ENCODE data around the gene MVD.

The MVD gene

DNA sequence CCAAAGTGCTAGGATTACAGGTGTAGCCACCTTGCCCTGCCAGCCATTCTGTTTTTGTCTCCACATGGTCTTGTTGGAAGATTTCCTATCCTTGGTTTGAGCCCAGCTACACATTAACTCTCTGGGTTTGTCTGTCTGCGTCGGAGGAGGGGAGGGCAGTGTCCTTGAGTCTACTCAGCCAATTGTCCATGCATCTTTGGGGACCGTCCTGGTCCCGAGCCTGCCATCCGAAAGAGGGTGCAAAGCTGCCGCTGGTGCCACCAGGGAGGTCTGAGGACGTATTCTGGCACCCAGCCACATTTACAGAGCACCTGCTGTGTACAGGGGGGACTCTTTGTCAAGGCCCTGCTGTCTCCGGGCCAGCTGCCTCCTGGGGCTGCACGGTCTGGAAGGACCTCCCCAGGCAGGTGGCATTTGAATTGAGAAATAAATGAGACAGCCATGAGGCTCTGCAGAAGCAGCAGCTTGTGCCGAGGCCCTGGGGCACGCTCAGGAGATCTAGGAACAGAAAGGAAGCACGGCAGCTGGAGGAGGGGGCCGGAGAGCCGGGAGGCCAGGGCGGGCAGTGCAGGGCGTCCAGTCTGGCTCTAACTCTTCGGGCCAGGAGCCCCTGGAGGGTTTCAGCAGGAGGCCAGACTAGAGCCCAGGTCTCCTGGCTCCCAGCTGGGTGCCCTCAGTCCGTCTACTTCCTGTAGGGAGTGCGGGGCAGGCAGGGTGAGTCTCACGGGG is 13.5 kb downstream of the MVD start:
- peaks cover 2% of the 10 kb centered on the region for H3K36me3 Mint-ChIP-seq
- H3K27me3 Mint-ChIP-seq = no peaks in the 10 kb centered on the region
- H3K4me3 Mint-ChIP-seq = peak overlapping the region; percentile 89
- peaks cover 17% of the 10 kb centered on the region for H3K4me1 Mint-ChIP-seq (ENCODE audit: low read depth)
- no peaks in the 10 kb centered on the region for H3K9me3 Mint-ChIP-seq (ENCODE audit: low read depth)
- peak overlapping the region; percentile 81 for H3K27ac Mint-ChIP-seq

- H3K27ac Mint-ChIP-seq = no peak overlapping the region
- H3K36me3 Mint-ChIP-seq = peaks cover 2% of the 10 kb centered on the region
- H3K9me3 Mint-ChIP-seq (ENCODE audit: low read depth) = no peaks in the 10 kb centered on the region
- H3K4me3 Mint-ChIP-seq = no peak overlapping the region
- H3K27me3 Mint-ChIP-seq = no peaks in the 10 kb centered on the region
- H3K4me1 Mint-ChIP-seq (ENCODE audit: low read depth) = peaks cover 18% of the 10 kb centered on the region
Observed at GRCh38 chr16:88647178-88648070, 15.5 kb downstream of the MVD start.

GRCh38 chr16:88646345-88647034 is 16.4 kb downstream of the MVD start:
- no peaks in the 10 kb centered on the region for H3K9me3 Mint-ChIP-seq (ENCODE audit: low read depth)
- no peaks in the 10 kb centered on the region for H3K27me3 Mint-ChIP-seq
- H3K4me3 Mint-ChIP-seq = no peak overlapping the region
- no peak overlapping the region for H3K27ac Mint-ChIP-seq
- H3K36me3 Mint-ChIP-seq = peaks cover 2% of the 10 kb centered on the region
- H3K4me1 Mint-ChIP-seq (ENCODE audit: low read depth) = peaks cover 18% of the 10 kb centered on the region

DNA sequence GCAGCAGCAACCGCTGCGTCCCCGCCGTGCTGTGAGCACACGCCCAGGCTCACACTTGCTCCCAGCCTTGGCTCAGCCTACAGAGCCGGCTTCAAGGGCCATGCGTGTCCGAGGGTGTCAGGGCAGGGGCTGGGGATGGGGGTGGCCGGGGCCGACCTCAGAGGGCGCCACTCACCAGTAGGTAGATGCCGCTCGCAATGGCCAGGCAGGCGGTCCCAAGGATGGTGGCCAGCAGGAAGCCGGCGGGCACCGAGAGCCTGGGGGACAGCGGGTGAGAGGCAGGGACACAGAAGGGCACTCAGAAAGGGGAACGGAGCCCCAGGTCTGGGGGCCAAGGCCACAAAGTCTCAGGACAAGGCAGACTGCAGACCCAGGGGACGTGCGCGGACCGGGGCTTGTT is 16.9 kb downstream of the MVD start:
- H3K36me3 Mint-ChIP-seq = peaks cover 2% of the 10 kb centered on the region
- no peaks in the 10 kb centered on the region for H3K27me3 Mint-ChIP-seq
- no peak overlapping the region for H3K27ac Mint-ChIP-seq
- H3K4me1 Mint-ChIP-seq (ENCODE audit: low read depth) = peaks cover 17% of the 10 kb centered on the region
- no peaks in the 10 kb centered on the region for H3K9me3 Mint-ChIP-seq (ENCODE audit: low read depth)
- H3K4me3 Mint-ChIP-seq = no peak overlapping the region

DNA sequence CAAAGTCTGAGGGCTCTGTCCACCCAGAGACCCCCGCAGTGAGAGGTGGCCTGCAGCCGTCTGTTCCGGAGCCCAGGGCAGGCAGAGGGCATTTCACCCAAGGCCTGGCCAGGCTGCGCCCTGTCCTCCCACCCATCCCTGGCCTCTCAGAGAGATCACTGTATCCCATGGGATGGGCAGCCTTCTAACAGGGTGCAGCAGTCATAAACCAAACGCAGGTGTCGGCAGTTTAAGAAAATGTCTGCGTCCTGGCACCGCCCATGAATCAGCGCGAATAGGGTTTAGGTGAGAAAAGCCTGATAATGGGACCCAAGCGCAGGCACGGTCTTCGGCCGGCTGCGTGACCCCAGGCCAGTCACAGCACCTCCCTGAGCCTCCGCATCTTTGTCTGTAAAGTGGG is 17.4 kb downstream of the MVD start:
- Mint-ChIP-seq H3K27ac (no peak overlapping the region), H3K4me1 (ENCODE audit: low read depth) (peaks cover 20% of the 10 kb centered on the region), H3K27me3 (no peaks in the 10 kb centered on the region), H3K9me3 (ENCODE audit: low read depth) (no peaks in the 10 kb centered on the region), H3K36me3 (peaks cover 2% of the 10 kb centered on the region), H3K4me3 (no peak overlapping the region)

DNA sequence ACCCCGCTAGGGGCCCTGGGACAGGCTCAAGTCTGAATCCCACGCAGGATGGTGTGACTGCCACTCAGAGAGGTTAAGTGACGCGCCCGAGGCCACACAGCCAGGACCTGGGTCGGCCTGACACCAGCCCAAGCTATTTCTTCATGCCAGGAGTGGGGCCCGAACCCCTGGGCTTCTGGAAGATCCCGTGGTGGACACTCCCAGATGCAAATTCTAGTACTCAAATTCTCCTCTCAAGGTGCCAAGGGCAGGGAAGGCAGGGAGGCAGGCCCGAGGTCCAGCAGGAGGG is 19.3 kb downstream of the MVD start:
- no peaks in the 10 kb centered on the region for H3K9me3 Mint-ChIP-seq (ENCODE audit: low read depth)
- no peaks in the 10 kb centered on the region for H3K27me3 Mint-ChIP-seq
- H3K27ac Mint-ChIP-seq = no peak overlapping the region
- H3K4me3 Mint-ChIP-seq = no peak overlapping the region
- no peaks in the 10 kb centered on the region for H3K36me3 Mint-ChIP-seq
- H3K4me1 Mint-ChIP-seq (ENCODE audit: low read depth) = peaks cover 21% of the 10 kb centered on the region

- Mint-ChIP-seq H3K36me3 (no peaks in the 10 kb centered on the region), H3K9me3 (ENCODE audit: low read depth) (no peaks in the 10 kb centered on the region), H3K4me3 (no peak overlapping the region), H3K27me3 (no peaks in the 10 kb centered on the region), H3K4me1 (ENCODE audit: low read depth) (peaks cover 21% of the 10 kb centered on the region), H3K27ac (no peak overlapping the region)
Observed at GRCh38 chr16:88642881-88643643, 19.8 kb downstream of the MVD start.

- Mint-ChIP-seq H3K27ac (no peak overlapping the region), H3K4me1 (ENCODE audit: low read depth) (peaks cover 36% of the 10 kb centered on the region), H3K9me3 (ENCODE audit: low read depth) (no peaks in the 10 kb centered on the region), H3K36me3 (peaks cover 3% of the 10 kb centered on the region), H3K4me3 (no peak overlapping the region), H3K27me3 (no peaks in the 10 kb centered on the region)
Observed at GRCh38 chr16:88640498-88641247, 22.2 kb downstream of the MVD start.

DNA sequence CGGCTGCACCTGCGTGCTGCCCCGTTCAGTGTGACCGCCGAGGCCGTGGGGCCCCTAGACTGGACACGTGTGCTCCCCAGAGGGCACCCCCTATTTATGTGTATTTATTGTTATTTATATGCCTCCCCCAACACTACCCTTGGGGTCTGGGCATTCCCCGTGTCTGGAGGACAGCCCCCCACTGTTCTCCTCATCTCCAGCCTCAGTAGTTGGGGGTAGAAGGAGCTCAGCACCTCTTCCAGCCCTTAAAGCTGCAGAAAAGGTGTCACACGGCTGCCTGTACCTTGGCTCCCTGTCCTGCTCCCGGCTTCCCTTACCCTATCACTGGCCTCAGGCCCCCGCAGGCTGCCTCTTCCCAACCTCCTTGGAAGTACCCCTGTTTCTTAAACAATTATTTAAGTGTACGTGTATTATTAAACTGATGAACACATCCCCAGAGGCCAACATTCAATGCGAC is 22.8 kb downstream of the MVD start:
- no peaks in the 10 kb centered on the region for H3K27me3 Mint-ChIP-seq
- peaks cover 3% of the 10 kb centered on the region for H3K36me3 Mint-ChIP-seq
- H3K27ac Mint-ChIP-seq = no peak overlapping the region
- no peaks in the 10 kb centered on the region for H3K9me3 Mint-ChIP-seq (ENCODE audit: low read depth)
- no peak overlapping the region for H3K4me3 Mint-ChIP-seq
- H3K4me1 Mint-ChIP-seq (ENCODE audit: low read depth) = peaks cover 40% of the 10 kb centered on the region

GRCh38 chr16:88639231-88640038 is 23.5 kb downstream of the MVD start:
- H3K4me1 Mint-ChIP-seq (ENCODE audit: low read depth) = peaks cover 40% of the 10 kb centered on the region
- no peak overlapping the region for H3K4me3 Mint-ChIP-seq

GRCh38 chr16:88638323-88639230 is 24.3 kb downstream of the MVD start, which contains the start of gene IL17C:
TSS of gene IL17C (plus strand) at chr16:88638572. CDS start at chr16:88638642, 70 bp downstream.
- peaks cover 35% of the 10 kb centered on the region for H3K4me1 Mint-ChIP-seq (ENCODE audit: low read depth)
- peak within 1 kb of the TSS; percentile 51 for H3K4me3 Mint-ChIP-seq
- H3K9me3 Mint-ChIP-seq (ENCODE audit: low read depth) = no peaks in the 10 kb centered on the region
- H3K27ac Mint-ChIP-seq = no peak within 1 kb of the TSS
- no peaks in the 10 kb centered on the region for H3K27me3 Mint-ChIP-seq
- peaks cover 3% of the 10 kb centered on the region for H3K36me3 Mint-ChIP-seq

More at GRCh38 chr16:88639231-88640038, 23.5 kb downstream of the MVD start:
- H3K9me3 Mint-ChIP-seq (ENCODE audit: low read depth) = no peaks in the 10 kb centered on the region
- peaks cover 3% of the 10 kb centered on the region for H3K36me3 Mint-ChIP-seq
- H3K27ac Mint-ChIP-seq = no peak overlapping the region
- H3K27me3 Mint-ChIP-seq = no peaks in the 10 kb centered on the region

- peaks cover 3% of the 10 kb centered on the region for H3K36me3 Mint-ChIP-seq
- peak overlapping the region; percentile 51 for H3K4me3 Mint-ChIP-seq
- H3K27me3 Mint-ChIP-seq = no peaks in the 10 kb centered on the region
- peaks cover 40% of the 10 kb centered on the region for H3K4me1 Mint-ChIP-seq (ENCODE audit: low read depth)
- no peaks in the 10 kb centered on the region for H3K9me3 Mint-ChIP-seq (ENCODE audit: low read depth)
- no peak overlapping the region for H3K27ac Mint-ChIP-seq
Observed at GRCh38 chr16:88636488-88637265, 26.2 kb downstream of the MVD start.

All from activated naive CD8-positive, alpha-beta T cell (primary cell).